Ascending aorta (tissue), 2 donors: ENCODE results near the gene PDE10A. TPM values are rescaled to one million over a fixed set of nuclear protein-coding genes. Genes with fewer than 3 reads are reported as not detected.

ENCODE experiments used
- DNase-seq, 2 donors: peaks; one replicate each; pipeline ENCODE4 v3.0.0-alpha.2; 2019; ENCODE audit warnings: low spot score in 2 of 2
- H3K27ac ChIP-seq, 2 donors: fragments of 200-600 bp; sonication (generic); one replicate each; pipeline ENCODE4 v1.5.1; 2016 to 2017; ENCODE audit warnings: mild to moderate bottlenecking in 1 of 2
- H3K27me3 ChIP-seq: fragments of 200-600 bp; sonication (generic); one replicate; pipeline ENCODE4 v1.5.1; 2017
- H3K36me3 ChIP-seq, 2 donors: fragments of 200-600 bp; sonication (generic); one replicate each; pipeline ENCODE4 v1.5.1; 2016
- H3K4me1 ChIP-seq, 2 donors: fragments of 200-600 bp; sonication (generic); one replicate each; pipeline ENCODE4 v1.5.1; 2016 to 2017; ENCODE audit warnings: mild to moderate bottlenecking in 1 of 2
- H3K4me3 ChIP-seq, 2 donors: fragments of 200-600 bp; sonication (generic); one replicate each; pipeline ENCODE4 v1.5.1; 2016 to 2017; ENCODE audit warnings: mild to moderate bottlenecking in 1 of 2
- H3K9me3 ChIP-seq, 2 donors: fragments of 200-600 bp; sonication (generic); one replicate each; pipeline ENCODE4 v1.5.1; 2016
- intact Hi-C: fragments of 100-400 bp; cut with DNase I; formaldehyde crosslinking; loops from one replicate; pipeline ENCODE4 v1.15.1; 2023
- total RNA-seq: library from RNA; depleted of rRNA; stranded (reverse); fragments of >200 nt; gene quantifications from one replicate; pipeline ENCODE4 v1.1.0, GENCODE V29; 2016
- TF ChIP-seq, protein P1 (sequence below), 3 experiments: fragments of 200-600 bp in 2 of 3; fragments of 450-650 bp in 1 of 3; sonication (generic) in 2 of 3; IDR thresholded peaks; one replicate each; pipeline ENCODE4 v1.5.1; 2016 to 2019; ENCODE audit warnings: antibody characterized with exemption in 3 of 3, mild to moderate bottlenecking in 1 of 3, moderate library complexity in 1 of 3

Gene PDE10A
- total RNA-seq, 1 donor from 2014 or later = 2.0 TPM

DNA sequence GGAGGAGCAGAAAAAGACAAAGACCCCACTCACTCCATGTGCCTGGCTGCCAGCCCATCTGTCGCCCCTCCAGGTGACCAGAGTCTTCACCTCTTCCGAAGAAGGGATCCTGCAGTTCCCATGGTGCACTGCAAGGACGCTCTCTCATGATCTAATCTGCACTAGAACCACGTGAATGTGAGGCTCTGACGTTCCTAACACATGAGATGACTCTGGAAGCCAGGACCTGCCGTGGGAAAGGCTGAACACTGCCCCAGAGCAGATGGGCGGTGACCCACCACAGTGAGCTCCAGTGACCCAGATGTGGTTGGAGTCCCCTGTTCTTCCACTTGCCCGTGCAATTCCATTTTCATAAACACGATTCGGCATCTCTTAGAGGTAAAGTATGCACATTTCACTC lies 39.6 kb upstream of the PDE10A start:
- peaks cover 0 to 4% of the 10 kb centered on the region in 2 donors for H3K4me1 ChIP-seq
- intact Hi-C loops = no loop called here
- H3K27me3 ChIP-seq = no peaks in the 10 kb centered on the region
- H3K27ac ChIP-seq = no peak overlapping the region
- H3K9me3 ChIP-seq = no peaks in the 10 kb centered on the region
- no peak for DNase-seq
- H3K36me3 ChIP-seq = no peaks in the 10 kb centered on the region
- H3K4me3 ChIP-seq = no peak overlapping the region
- TF ChIP-seq, protein P1, sequence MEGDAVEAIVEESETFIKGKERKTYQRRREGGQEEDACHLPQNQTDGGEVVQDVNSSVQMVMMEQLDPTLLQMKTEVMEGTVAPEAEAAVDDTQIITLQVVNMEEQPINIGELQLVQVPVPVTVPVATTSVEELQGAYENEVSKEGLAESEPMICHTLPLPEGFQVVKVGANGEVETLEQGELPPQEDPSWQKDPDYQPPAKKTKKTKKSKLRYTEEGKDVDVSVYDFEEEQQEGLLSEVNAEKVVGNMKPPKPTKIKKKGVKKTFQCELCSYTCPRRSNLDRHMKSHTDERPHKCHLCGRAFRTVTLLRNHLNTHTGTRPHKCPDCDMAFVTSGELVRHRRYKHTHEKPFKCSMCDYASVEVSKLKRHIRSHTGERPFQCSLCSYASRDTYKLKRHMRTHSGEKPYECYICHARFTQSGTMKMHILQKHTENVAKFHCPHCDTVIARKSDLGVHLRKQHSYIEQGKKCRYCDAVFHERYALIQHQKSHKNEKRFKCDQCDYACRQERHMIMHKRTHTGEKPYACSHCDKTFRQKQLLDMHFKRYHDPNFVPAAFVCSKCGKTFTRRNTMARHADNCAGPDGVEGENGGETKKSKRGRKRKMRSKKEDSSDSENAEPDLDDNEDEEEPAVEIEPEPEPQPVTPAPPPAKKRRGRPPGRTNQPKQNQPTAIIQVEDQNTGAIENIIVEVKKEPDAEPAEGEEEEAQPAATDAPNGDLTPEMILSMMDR (IDR thresholded peaks at IDR 0.05) = no peak

DNA sequence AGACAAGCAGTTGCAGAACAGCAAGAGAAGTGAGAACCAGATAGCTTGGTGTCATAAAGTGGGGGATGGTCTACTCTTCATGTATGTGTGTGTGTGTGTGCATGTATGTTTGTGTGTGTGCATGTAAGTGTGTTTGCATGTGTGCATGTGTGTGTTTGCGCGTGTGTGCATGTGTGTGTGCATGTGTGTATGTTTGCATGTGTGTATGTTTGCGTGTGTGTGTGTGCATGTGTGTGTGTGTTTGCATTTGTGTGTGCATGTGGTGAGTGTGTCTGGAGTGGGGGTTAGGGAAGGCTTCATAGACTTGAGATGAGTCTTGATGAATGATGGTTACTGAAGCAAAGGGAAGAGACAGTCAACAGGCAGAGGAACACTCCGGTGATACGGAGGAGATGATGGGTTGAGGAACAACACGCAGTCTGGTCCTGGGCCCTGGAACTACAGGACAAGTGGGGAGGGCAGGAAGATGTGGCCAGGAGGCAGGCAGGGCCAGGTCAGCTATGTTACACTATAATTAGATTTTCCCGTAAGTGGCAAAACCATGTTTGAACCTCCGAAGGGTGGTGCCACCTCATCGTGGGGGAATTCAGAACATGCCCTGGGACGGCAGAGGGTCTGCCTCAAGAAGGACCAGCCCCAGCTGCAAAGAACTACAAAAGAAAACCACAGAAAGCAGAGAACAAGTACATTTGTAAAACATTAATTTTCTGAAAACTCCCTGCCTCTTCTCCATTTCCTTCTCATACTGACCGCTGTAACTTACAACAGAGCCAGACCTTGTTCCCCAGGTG lies 38.7 kb upstream of the PDE10A start:
- Histone ChIP-seq H3K9me3 (no peaks in the 10 kb centered on the region), H3K27ac (no peak overlapping the region), H3K4me3 (no peak overlapping the region), H3K27me3 (no peaks in the 10 kb centered on the region), H3K4me1 (peaks cover 0 to 4% of the 10 kb centered on the region in 2 donors), H3K36me3 (no peaks in the 10 kb centered on the region)
- intact Hi-C loops = no loop called here
- no peak for DNase-seq
- TF ChIP-seq, protein P1 (IDR thresholded peaks at IDR 0.05) = no peak

DNA sequence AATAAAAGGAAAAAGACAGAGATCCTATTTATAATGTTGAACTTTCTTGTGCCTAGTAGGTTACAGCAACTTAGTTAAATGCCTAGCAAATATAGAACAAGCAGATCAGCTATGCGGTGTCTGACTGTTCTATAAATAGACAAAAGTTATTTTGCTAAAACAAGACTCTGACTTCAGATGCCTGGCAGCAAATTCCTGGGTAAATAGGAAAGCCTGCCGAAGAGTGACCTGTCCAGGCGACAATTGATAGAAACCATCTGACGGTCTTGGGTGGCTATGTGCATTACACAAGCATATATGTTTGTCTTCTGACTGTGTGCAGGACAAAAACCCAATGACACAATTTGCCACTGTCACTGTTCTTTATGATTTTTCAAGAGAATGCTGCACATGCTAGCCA lies 38.0 kb upstream of the PDE10A start:
- H3K36me3 ChIP-seq = no peaks in the 10 kb centered on the region
- no peak overlapping the region for H3K4me3 ChIP-seq
- H3K9me3 ChIP-seq = no peaks in the 10 kb centered on the region
- H3K27ac ChIP-seq = no peak overlapping the region
- intact Hi-C loops = no loop called here
- H3K4me1 ChIP-seq = peaks cover 0 to 4% of the 10 kb centered on the region in 2 donors
- TF ChIP-seq, protein P1 (IDR thresholded peaks at IDR 0.05) = no peak
- no peak for DNase-seq
- no peaks in the 10 kb centered on the region for H3K27me3 ChIP-seq

DNA sequence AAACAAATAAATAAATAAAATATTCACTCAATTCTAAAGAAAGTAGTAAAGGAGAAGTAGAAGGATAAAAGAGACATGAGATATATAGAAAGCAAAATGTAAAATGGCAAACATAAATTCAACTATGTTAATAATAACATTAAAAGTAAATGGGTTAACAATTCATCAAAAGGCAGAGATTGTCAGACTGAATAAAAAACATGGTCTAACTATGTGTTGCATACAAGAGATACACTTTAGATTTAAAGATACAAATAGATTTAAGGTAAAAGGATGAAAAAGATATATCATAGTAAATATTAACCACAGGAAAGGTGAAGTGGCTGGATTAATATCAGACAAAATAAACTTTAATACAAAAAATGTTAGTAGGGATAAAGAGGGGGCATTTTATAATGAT lies 35.8 kb upstream of the PDE10A start:
- no peak overlapping the region for H3K27ac ChIP-seq
- TF ChIP-seq, protein P1 (IDR thresholded peaks at IDR 0.05) = no peak
- no peak for DNase-seq
- no peaks in the 10 kb centered on the region for H3K9me3 ChIP-seq
- no peaks in the 10 kb centered on the region for H3K27me3 ChIP-seq
- no peaks in the 10 kb centered on the region for H3K36me3 ChIP-seq
- intact Hi-C loops = no loop called here
- H3K4me3 ChIP-seq = no peak overlapping the region
- peaks cover 0 to 4% of the 10 kb centered on the region in 2 donors for H3K4me1 ChIP-seq

DNA sequence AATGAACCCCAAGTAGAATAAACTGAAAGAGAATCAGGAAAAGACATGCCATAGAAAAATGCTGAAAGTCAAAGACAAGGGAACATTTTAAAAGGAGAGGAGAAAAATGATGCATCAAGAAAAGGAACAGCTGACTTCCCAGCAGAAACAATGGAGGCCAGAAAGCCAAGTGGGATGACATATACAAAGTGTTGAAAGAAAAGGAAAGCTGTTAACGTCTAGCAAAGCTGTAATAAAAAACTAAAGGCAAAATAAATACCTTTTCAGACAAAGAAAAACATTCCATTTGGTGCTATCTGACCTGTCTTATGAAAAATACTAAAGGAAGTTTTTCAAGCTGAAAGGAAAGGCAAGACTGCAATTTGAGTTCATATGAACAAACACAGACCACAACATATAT lies 34.1 kb upstream of the PDE10A start:
- intact Hi-C loops = no loop called here
- TF ChIP-seq, protein P1 (IDR thresholded peaks at IDR 0.05) = no peak
- H3K36me3 ChIP-seq = no peaks in the 10 kb centered on the region
- no peak overlapping the region for H3K27ac ChIP-seq
- peaks cover 0 to 4% of the 10 kb centered on the region in 2 donors for H3K4me1 ChIP-seq
- DNase-seq = no peak
- no peaks in the 10 kb centered on the region for H3K27me3 ChIP-seq
- no peaks in the 10 kb centered on the region for H3K9me3 ChIP-seq
- H3K4me3 ChIP-seq = no peak overlapping the region
